IMR-90 (cell line): ENCODE results near the gene NOXO1. TPM values are rescaled to one million over a fixed set of nuclear protein-coding genes. Genes with fewer than 3 reads are reported as not detected.

Experiments used
- ATAC-seq: fragments of 200-7000 bp; cut with Tn5 transposase; 2 replicates; pipeline ENCODE4 v1.9.1; 2020; ENCODE audit warnings: low read depth, mild to moderate bottlenecking, moderate library complexity
- BruUV-seq: library from RNA; stranded (reverse); fragments of 400-500 nt; replicated peaks from 2 replicates; lab custom pipeline; 2021; lab: Mats Ljungman, UMichigan
- CTCF ChIA-PET: fragments of 300-600 bp; formaldehyde crosslinking; extraction: SDS; loops from one replicate; lab custom pipeline; 2021; ENCODE audit warnings: antibody characterized with exemption; lab: Yijun Ruan, JAX
- POLR2A ChIA-PET: fragments of 300-600 bp; sonication (Branson Sonifier 250); formaldehyde crosslinking; loops from one replicate; lab custom pipeline; 2022; ENCODE audit warnings: antibody characterized with exemption; ENCODE audit not compliant: unreplicated experiment; lab: Charles Lee
- DNase-seq: peaks from one replicate; pipeline ENCODE4 v3.0.0; 2013
- H2AFZ ChIP-seq: replicated peaks from 2 replicates; pipeline ENCODE3; 2013; ENCODE audit warnings: low read length, mild to moderate bottlenecking; ENCODE audit not compliant: poor library complexity
- H2AK5ac ChIP-seq: 2 replicates; pipeline ENCODE4 v1.6.1; 2013; ENCODE audit warnings: low read depth, low read length, inconsistent platforms
- H2AK9ac ChIP-seq: replicated peaks from 2 replicates; pipeline ENCODE3; 2013; ENCODE audit warnings: mild to moderate bottlenecking, low read depth, low read length, moderate library complexity; ENCODE audit not compliant: poor library complexity
- H2BK120ac ChIP-seq: 2 replicates; pipeline ENCODE4 v1.6.1; 2013; ENCODE audit warnings: low read depth, low read length, inconsistent platforms
- H2BK15ac ChIP-seq: 3 replicates; pipeline ENCODE4 v1.6.1; 2013; ENCODE audit warnings: low read depth, low read length, inconsistent platforms
- H2BK20ac ChIP-seq: 2 replicates; pipeline ENCODE4 v1.6.1; 2013; ENCODE audit warnings: low read depth, mild to moderate bottlenecking, inconsistent platforms, low read length, moderate library complexity
- H2BK5ac ChIP-seq: 2 replicates; pipeline ENCODE4 v1.6.1; 2013; ENCODE audit warnings: mild to moderate bottlenecking, low read depth, low read length, inconsistent platforms; ENCODE audit not compliant: poor library complexity, severe bottlenecking
- H3K14ac ChIP-seq: replicated peaks from 2 replicates; pipeline ENCODE4 v1.6.1; 2013; ENCODE audit warnings: low read depth, low read length, inconsistent platforms
- H3K18ac ChIP-seq: 2 replicates; pipeline ENCODE4 v1.6.1; 2013; ENCODE audit warnings: low read depth, low read length, control low read depth
- H3K23ac ChIP-seq: 2 replicates; pipeline ENCODE4 v1.6.1; 2013; ENCODE audit warnings: low read depth, low read length, inconsistent platforms
- H3K27ac ChIP-seq: 2 replicates; pipeline ENCODE4 v1.5.1; 2013; ENCODE audit warnings: mild to moderate bottlenecking, control low read depth, low read length; ENCODE audit not compliant: insufficient read depth
- H3K27me3 ChIP-seq: 2 replicates; pipeline ENCODE4 v1.6.1; 2013; ENCODE audit warnings: low read length; ENCODE audit not compliant: control insufficient read depth, insufficient read depth
- H3K36me3 ChIP-seq: 2 replicates; pipeline ENCODE4 v1.6.1; 2013; ENCODE audit warnings: low read length, mixed read lengths; ENCODE audit not compliant: control insufficient read depth, insufficient read depth
- H3K4ac ChIP-seq: 2 replicates; pipeline ENCODE4 v1.6.1; 2013; ENCODE audit warnings: low read depth, low read length, inconsistent platforms
- H3K4me1 ChIP-seq: 2 replicates; pipeline ENCODE4 v1.6.1; 2013; ENCODE audit warnings: low read length, mixed read lengths; ENCODE audit not compliant: control insufficient read depth, insufficient read depth
- H3K4me2 ChIP-seq: 2 replicates; pipeline ENCODE4 v1.6.1; 2013; ENCODE audit warnings: low read depth, mild to moderate bottlenecking, control low read depth, low read length, moderate library complexity
- H3K4me3 ChIP-seq: 2 replicates; pipeline ENCODE4 v1.5.1; 2013; ENCODE audit warnings: low read depth, mild to moderate bottlenecking, control low read depth, low read length, moderate library complexity; ENCODE audit not compliant: insufficient read depth
- H3K56ac ChIP-seq: 2 replicates; pipeline ENCODE4 v1.6.1; 2013; ENCODE audit warnings: low read length, inconsistent platforms; ENCODE audit not compliant: insufficient read depth; ENCODE audit errors: extremely low read depth
- H3K79me1 ChIP-seq, 2 experiments: 2 replicates each; pipeline ENCODE4 v1.6.1; 2013; ENCODE audit warnings: low read length in 2 of 2, inconsistent platforms in 1 of 2, low read depth in 1 of 2
- H3K9ac ChIP-seq: 2 replicates; pipeline ENCODE4 v1.6.1; 2013; ENCODE audit warnings: low read depth, low read length, control low read depth
- H3K9me1 ChIP-seq: 2 replicates; pipeline ENCODE4 v1.6.1; 2013; ENCODE audit warnings: low read length, inconsistent platforms; ENCODE audit not compliant: insufficient read depth
- H3K9me3 ChIP-seq: 2 replicates; pipeline ENCODE4 v1.6.1; 2013; ENCODE audit warnings: low read length; ENCODE audit not compliant: control insufficient read depth, insufficient read depth
- H4K20me1 ChIP-seq: 2 replicates; pipeline ENCODE4 v1.6.1; 2013; ENCODE audit warnings: low read length, inconsistent platforms; ENCODE audit not compliant: insufficient read depth
- H4K5ac ChIP-seq: 2 replicates; pipeline ENCODE4 v1.6.1; 2013; ENCODE audit warnings: mild to moderate bottlenecking, low read depth, low read length, control low read depth
- H4K8ac ChIP-seq, 2 experiments: 2 replicates each; pipeline ENCODE4 v1.6.1; 2013; ENCODE audit warnings: low read depth in 2 of 2, low read length in 2 of 2, control low read depth in 1 of 2, inconsistent platforms in 1 of 2
- H4K91ac ChIP-seq: 2 replicates; pipeline ENCODE4 v1.6.1; 2013; ENCODE audit warnings: low read depth, low read length, inconsistent platforms; ENCODE audit not compliant: insufficient read depth
- CHD1 ChIP-seq: IDR thresholded peaks from 2 replicates; pipeline ENCODE4 v1.6.1; 2012; ENCODE audit warnings: low read depth, low read length, improper control_type of control experiment
- CTCF ChIP-seq: conservative IDR thresholded peaks from 2 replicates; pipeline ENCODE4 v1.5.1; 2012; ENCODE audit warnings: mild to moderate bottlenecking, low read depth, low read length, improper control_type of control experiment
- ELK1 ChIP-seq: fragments of 150-350 bp; IDR thresholded peaks from 2 replicates; pipeline ENCODE4 v1.6.1; 2016; ENCODE audit warnings: low read depth, mild to moderate bottlenecking, low read length, moderate library complexity, borderline replicate concordance
- FOS ChIP-seq: fragments of 150-350 bp; IDR thresholded peaks from 2 replicates; pipeline ENCODE4 v1.6.1; 2016; ENCODE audit warnings: low read depth, low read length
- MAFK ChIP-seq: IDR thresholded peaks from 2 replicates; pipeline ENCODE4 v1.6.1; 2012; ENCODE audit warnings: low read depth, low read length, improper control_type of control experiment
- MAZ ChIP-seq: IDR thresholded peaks from 2 replicates; pipeline ENCODE4 v1.6.1; 2012; ENCODE audit warnings: low read depth, mild to moderate bottlenecking, low read length, improper control_type of control experiment, moderate library complexity, borderline replicate concordance
- MXI1 ChIP-seq: IDR thresholded peaks from 2 replicates; pipeline ENCODE4 v1.6.1; 2012; ENCODE audit warnings: low read depth, mild to moderate bottlenecking, low read length, moderate library complexity, borderline replicate concordance
- NFE2L2 ChIP-seq: fragments of 150-350 bp; IDR thresholded peaks from 2 replicates; pipeline ENCODE4 v1.6.1; 2016; ENCODE audit warnings: low read depth, mild to moderate bottlenecking, low read length
- POLR2A ChIP-seq: IDR thresholded peaks from 2 replicates; pipeline ENCODE4 v1.6.1; 2012; ENCODE audit warnings: mild to moderate bottlenecking, low read depth, low read length
- RAD21 ChIP-seq: IDR thresholded peaks from 2 replicates; pipeline ENCODE4 v1.6.1; 2012; ENCODE audit warnings: low read length, improper control_type of control experiment
- RCOR1 ChIP-seq: IDR thresholded peaks from 2 replicates; pipeline ENCODE4 v1.6.1; 2012; ENCODE audit warnings: mild to moderate bottlenecking, low read length, improper control_type of control experiment; ENCODE audit not compliant: insufficient replicate concordance
- RFX5 ChIP-seq: IDR thresholded peaks from 2 replicates; pipeline ENCODE4 v1.8.0; 2012; ENCODE audit warnings: low read depth, mild to moderate bottlenecking, low read length, moderate library complexity
- SMC3 ChIP-seq: fragments of 150-350 bp; IDR thresholded peaks from 2 replicates; pipeline ENCODE4 v1.6.1; 2016; ENCODE audit warnings: low read depth, mild to moderate bottlenecking, antibody characterized with exemption, low read length, moderate library complexity
- USF2 ChIP-seq: fragments of 150-350 bp; IDR thresholded peaks from 2 replicates; pipeline ENCODE4 v1.6.1; 2017; ENCODE audit warnings: mild to moderate bottlenecking, antibody characterized with exemption, low read length, low read depth
- WGBS, 2 experiments: methylation state at CpG; one replicate each; pipeline versions ENCODE4 v1.1.5 to v1.1.7; 2013; ENCODE audit warnings: missing lambda C conversion rate in 2 of 2; ENCODE audit not compliant: insufficient read length in 1 of 2; ENCODE audit errors: extremely low coverage in 2 of 2; 5-methylcytosine and 5-hydroxymethylcytosine counted together
- dilution Hi-C: fragments of 300-500 bp; cut with HindIII; formaldehyde crosslinking; loops from one replicate; pipeline ENCODE4 v1.14.3; 2018; ENCODE audit warnings: low sequenced_read_pairs; ENCODE audit not compliant: unreplicated experiment
- in situ Hi-C: fragments of 300-500 bp; cut with MboI; formaldehyde crosslinking; loops from 3 replicates; pipeline ENCODE4 v1.14.3; 2019; ENCODE audit warnings: low sequenced_read_pairs, inconsistent platforms, mixed read lengths
- intact Hi-C: fragments of 100-400 bp; cut with micrococcal nuclease; formaldehyde crosslinking; loops from 2 replicates; pipeline ENCODE4 v1.10.0; 2022
- polyA plus RNA-seq, 3 experiments: library from polyadenylated mRNA; depleted of rRNA; stranded (reverse); fragments of >200 nt; gene quantifications; 2 replicates each; pipeline ENCODE4 v1.2.3, GENCODE V29; 2012; ENCODE audit warnings: low replicate concordance in 1 of 3
- total RNA-seq: library from RNA; depleted of rRNA; stranded (reverse); fragments of >200 nt; gene quantifications from 2 replicates; pipeline ENCODE4 v1.2.3, GENCODE V29; 2012

Gene NOXO1
- total and polyA plus RNA-seq, 2 of the 4 experiments (the other 2 are of a cell fraction) = 0.56 TPM; not detected in 1

- intact Hi-C loops = no loop called here
- TF ChIP-seq CTCF (no peak), MXI1 (no peak), RCOR1 (no peak), RFX5 (no peak), MAZ (no peak), MAFK (no peak), NFE2L2 (no peak), POLR2A (no peak), RAD21 (no peak), SMC3 (no peak), FOS (no peak), USF2 (no peak), CHD1 (no peak), ELK1 (no peak)
These were observed 26.0 kb upstream of the NOXO1 start for GRCh38 chr16:2007081-2007836.

More at GRCh38 chr16:2007081-2007836, 26.0 kb upstream of the NOXO1 start:
- peak overlapping the region; percentile 18; the same call in 1 of the 2 replicates for H2AK5ac ChIP-seq
- peaks cover 66% of the 10 kb centered on the region for H4K20me1 ChIP-seq
- H2BK15ac ChIP-seq = no peak overlapping the region
- peaks cover 18 to 78% of the 10 kb centered on the region in 2 experiments; a peak in 3 of 4 replicates for H3K79me1 ChIP-seq
- H4K91ac ChIP-seq = no peak overlapping the region
- no peak overlapping the region for H3K4me3 ChIP-seq
- no peaks in the 10 kb centered on the region for H3K27me3 ChIP-seq
- CTCF ChIA-PET = interaction anchor here (1.4 kb wide), 1 partner anchor 133 kb away, joined by 4 read pairs; no protein-coding TSS in a partner anchor
- H3K14ac ChIP-seq = no peak overlapping the region
- peaks cover 28% of the 10 kb centered on the region for H3K4me1 ChIP-seq
- no TSS peak for BruUV-seq
- H3K56ac ChIP-seq = no peak overlapping the region
- peak overlapping the region; percentile 80; the same call in 1 of the 2 replicates for H3K23ac ChIP-seq
- H2BK20ac ChIP-seq = no peak overlapping the region
- H2BK120ac ChIP-seq = 0 out of 2 replicates have a peak overlapping the region, but pooled peaks have one; percentile 44
- H3K36me3 ChIP-seq = peaks cover 21% of the 10 kb centered on the region
- no peak for ATAC-seq
- H3K27ac ChIP-seq = peak overlapping the region; percentile 17
- H3K9me3 ChIP-seq = no peaks in the 10 kb centered on the region
- H4K8ac ChIP-seq = no peak overlapping the region
- in situ Hi-C loops = no loop called here
- no peak overlapping the region for H3K4ac ChIP-seq
- peak overlapping the region; percentile 46; the same call in 1 of the 2 replicates for H3K4me2 ChIP-seq
- no peak for DNase-seq
- no peak overlapping the region for H3K18ac ChIP-seq
- peaks cover 8% of the 10 kb centered on the region; the same call in 1 of the 2 replicates for H3K9me1 ChIP-seq
- H3K9ac ChIP-seq = peak overlapping the region; percentile 9; the same call in 1 of the 2 replicates
- H2BK5ac ChIP-seq = no peak overlapping the region
- H2AFZ ChIP-seq = peak overlapping the region; percentile 53
- 78% methylated on average over 6 of the region's 16 CpGs; no CpG with 5 or more reads in 1 of the 2 experiments for WGBS, 2 experiments
- POLR2A ChIA-PET = no interaction called here
- H4K5ac ChIP-seq = no peak overlapping the region
- dilution Hi-C loops = no loop called here
- no peak overlapping the region for H2AK9ac ChIP-seq
